Neutrophil (primary cell): ENCODE measurements around the gene CDKL4.
"Not testable (repeated sequence)": the region's sequence is repeated elsewhere in the genome, so short reads cannot be mapped to it uniquely, and the experiment has no call there.

ENCODE experiments used
- H3K27ac ChIP-seq: fragments of 200-600 bp; sonication (generic); 2 replicates; pipeline ENCODE4 v1.5.1; 2016; ENCODE audit warnings: mild to moderate bottlenecking, moderate library complexity
- H3K27me3 ChIP-seq: fragments of 200-600 bp; sonication (generic); 2 replicates; pipeline ENCODE4 v1.6.0; 2016; ENCODE audit warnings: mild to moderate bottlenecking
- H3K36me3 ChIP-seq: fragments of 200-600 bp; sonication (generic); 2 replicates; pipeline ENCODE4 v1.5.1; 2017
- H3K4me1 ChIP-seq, 2 experiments: fragments of 200-600 bp in 1 of 2; sonication (generic) in 1 of 2; 1 replicate in 1 of 2; 2 replicates in 1 of 2; pipeline versions ENCODE4 v1.5.1 to v1.6.1; 2013 to 2016; ENCODE audit warnings: low read depth in 1 of 2, low read length in 1 of 2, mild to moderate bottlenecking in 1 of 2, moderate library complexity in 1 of 2; ENCODE audit not compliant: control insufficient read depth in 1 of 2, insufficient read depth in 1 of 2
- H3K4me3 ChIP-seq, 2 experiments: fragments of 200-600 bp in 1 of 2; sonication (generic) in 1 of 2; 1 replicate in 1 of 2; 2 replicates in 1 of 2; pipeline ENCODE4 v1.5.1; 2013 to 2016; ENCODE audit warnings: low read depth in 1 of 2, low read length in 1 of 2, mild to moderate bottlenecking in 1 of 2, moderate library complexity in 1 of 2
- H3K9me3 ChIP-seq: fragments of 200-600 bp; sonication (generic); 2 replicates; pipeline ENCODE4 v1.5.1; 2016
- TF ChIP-seq, protein P1 (sequence below): fragments of 200-600 bp; sonication (generic); IDR thresholded peaks from 2 replicates; pipeline ENCODE4 v1.5.1; 2016; ENCODE audit warnings: antibody characterized with exemption

Gene CDKL4

DNA sequence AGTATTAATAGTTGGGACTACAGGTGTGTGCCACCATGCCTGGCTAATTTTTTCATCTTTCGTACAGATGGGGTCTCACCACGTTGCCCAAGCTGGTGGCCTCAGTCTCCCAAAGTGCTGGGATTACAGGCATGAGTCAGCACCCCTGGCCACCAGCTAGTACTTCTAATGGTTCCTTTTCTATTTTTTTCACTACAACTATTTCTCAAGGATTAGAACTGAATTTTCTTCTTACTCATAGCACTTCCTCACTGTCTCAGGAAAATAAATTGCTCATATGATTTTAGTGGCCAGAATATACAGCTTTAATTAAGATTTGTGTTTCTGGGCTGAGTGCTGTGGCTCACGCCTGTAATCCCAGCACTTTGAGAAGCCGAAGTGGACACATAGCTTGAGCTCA lies 79.7 kb downstream of the CDKL4 start:
- H3K36me3 ChIP-seq: no peaks in the 10 kb centered on the region
- H3K27ac ChIP-seq: no peak overlapping the region
- TF ChIP-seq, protein P1, sequence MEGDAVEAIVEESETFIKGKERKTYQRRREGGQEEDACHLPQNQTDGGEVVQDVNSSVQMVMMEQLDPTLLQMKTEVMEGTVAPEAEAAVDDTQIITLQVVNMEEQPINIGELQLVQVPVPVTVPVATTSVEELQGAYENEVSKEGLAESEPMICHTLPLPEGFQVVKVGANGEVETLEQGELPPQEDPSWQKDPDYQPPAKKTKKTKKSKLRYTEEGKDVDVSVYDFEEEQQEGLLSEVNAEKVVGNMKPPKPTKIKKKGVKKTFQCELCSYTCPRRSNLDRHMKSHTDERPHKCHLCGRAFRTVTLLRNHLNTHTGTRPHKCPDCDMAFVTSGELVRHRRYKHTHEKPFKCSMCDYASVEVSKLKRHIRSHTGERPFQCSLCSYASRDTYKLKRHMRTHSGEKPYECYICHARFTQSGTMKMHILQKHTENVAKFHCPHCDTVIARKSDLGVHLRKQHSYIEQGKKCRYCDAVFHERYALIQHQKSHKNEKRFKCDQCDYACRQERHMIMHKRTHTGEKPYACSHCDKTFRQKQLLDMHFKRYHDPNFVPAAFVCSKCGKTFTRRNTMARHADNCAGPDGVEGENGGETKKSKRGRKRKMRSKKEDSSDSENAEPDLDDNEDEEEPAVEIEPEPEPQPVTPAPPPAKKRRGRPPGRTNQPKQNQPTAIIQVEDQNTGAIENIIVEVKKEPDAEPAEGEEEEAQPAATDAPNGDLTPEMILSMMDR: no peak
- no peak overlapping the region for H3K4me3 ChIP-seq
- H3K4me1 ChIP-seq: no peaks in the 10 kb centered on the region
- H3K9me3 ChIP-seq: no peaks in the 10 kb centered on the region
- H3K27me3 ChIP-seq: no peaks in the 10 kb centered on the region

DNA sequence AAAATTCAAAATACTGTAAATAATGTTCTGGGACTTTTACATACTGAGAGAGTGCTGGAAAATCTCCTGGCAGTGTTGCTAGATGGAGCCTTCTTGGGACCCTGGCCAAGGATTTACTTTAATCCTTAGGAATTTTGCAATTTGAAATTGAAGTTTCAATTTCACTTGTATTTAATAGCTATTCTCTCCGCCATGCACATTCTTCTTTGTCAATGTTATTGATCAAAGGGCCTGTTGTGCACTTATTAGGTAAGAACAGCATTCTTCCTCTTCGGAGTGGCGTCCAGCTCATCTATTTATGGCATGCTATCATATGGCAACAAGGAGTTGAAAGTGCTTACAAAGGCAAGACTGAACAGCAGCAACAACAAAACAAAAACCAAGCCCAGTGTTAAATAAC lies 82.8 kb downstream of the CDKL4 start:
- no peak overlapping the region for H3K4me3 ChIP-seq
- no peaks in the 10 kb centered on the region for H3K4me1 ChIP-seq
- TF ChIP-seq, protein P1: no peak
- no peak overlapping the region for H3K27ac ChIP-seq
- no peaks in the 10 kb centered on the region for H3K36me3 ChIP-seq
- H3K27me3 ChIP-seq: no peaks in the 10 kb centered on the region
- H3K9me3 ChIP-seq: no peaks in the 10 kb centered on the region

DNA sequence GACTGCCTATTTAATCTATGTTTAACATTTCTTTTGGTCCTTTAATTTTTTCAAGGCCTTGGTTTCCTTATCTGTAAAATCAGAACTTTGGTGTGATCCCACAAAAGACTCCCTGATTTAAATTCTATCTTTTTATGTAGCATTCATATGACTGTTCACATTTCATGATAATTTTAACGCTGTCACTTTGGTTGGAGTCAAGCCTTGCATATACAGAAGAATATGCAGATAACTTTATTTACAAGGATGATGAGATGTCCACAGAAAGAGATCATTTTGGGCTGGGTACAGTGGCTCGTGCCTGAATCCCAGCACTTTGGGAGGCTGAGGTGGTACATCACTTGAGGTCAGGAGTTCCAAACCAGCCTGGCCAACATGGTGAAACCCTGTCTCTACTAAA lies 84.5 kb downstream of the CDKL4 start:
- no peak overlapping the region for H3K4me3 ChIP-seq
- TF ChIP-seq, protein P1: no peak
- no peak overlapping the region for H3K27ac ChIP-seq
- no peaks in the 10 kb centered on the region for H3K4me1 ChIP-seq
- no peaks in the 10 kb centered on the region for H3K36me3 ChIP-seq
- H3K27me3 ChIP-seq: no peaks in the 10 kb centered on the region
- H3K9me3 ChIP-seq: no peaks in the 10 kb centered on the region

DNA sequence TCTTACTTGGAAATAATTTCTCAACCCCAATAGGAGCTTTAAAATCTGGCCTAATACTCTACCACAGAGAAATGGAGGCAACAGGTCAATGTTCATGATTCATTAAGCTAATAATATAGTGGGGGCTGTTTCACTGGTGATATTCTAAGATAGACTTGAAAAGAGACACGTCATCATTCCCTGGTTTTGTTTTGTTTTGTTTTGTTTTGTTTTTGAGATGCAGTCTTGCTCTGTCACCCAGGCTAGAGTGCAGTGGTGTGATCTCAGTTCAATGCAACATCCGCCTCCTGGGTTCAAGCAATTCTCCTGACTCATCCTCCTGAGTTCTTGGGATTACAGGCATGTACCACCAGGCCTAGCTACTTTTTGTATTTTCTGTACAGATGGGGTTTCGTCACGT lies 85.4 kb downstream of the CDKL4 start:
- H3K27ac ChIP-seq: no peak overlapping the region
- H3K36me3 ChIP-seq: no peaks in the 10 kb centered on the region
- H3K4me3 ChIP-seq: no peak overlapping the region
- H3K27me3 ChIP-seq: no peaks in the 10 kb centered on the region
- no peaks in the 10 kb centered on the region for H3K4me1 ChIP-seq
- TF ChIP-seq, protein P1: no peak
- H3K9me3 ChIP-seq: no peaks in the 10 kb centered on the region

DNA sequence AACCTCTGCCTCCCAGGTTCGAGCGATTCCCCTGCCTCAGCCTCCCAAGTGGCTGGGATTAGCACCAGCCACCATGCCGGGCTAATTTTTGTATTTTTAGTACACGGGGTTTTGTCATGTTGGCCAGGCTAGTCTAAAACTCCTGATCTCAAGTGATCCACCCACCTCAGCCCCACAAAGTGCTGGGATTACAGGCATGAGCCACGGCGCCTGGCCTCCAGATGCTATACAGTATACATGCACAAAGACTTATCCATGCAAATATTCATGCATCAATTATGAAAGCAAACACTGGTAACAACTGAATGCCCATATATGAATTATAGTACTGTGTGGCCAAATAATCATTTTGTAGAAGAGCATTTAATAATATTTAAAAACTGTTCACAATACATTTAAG lies 86.9 kb downstream of the CDKL4 start:
- no peaks in the 10 kb centered on the region for H3K36me3 ChIP-seq
- H3K4me3 ChIP-seq: no peak overlapping the region
- H3K4me1 ChIP-seq: no peaks in the 10 kb centered on the region
- H3K27ac ChIP-seq: no peak overlapping the region
- H3K9me3 ChIP-seq: no peaks in the 10 kb centered on the region
- H3K27me3 ChIP-seq: no peaks in the 10 kb centered on the region
- TF ChIP-seq, protein P1: no peak

DNA sequence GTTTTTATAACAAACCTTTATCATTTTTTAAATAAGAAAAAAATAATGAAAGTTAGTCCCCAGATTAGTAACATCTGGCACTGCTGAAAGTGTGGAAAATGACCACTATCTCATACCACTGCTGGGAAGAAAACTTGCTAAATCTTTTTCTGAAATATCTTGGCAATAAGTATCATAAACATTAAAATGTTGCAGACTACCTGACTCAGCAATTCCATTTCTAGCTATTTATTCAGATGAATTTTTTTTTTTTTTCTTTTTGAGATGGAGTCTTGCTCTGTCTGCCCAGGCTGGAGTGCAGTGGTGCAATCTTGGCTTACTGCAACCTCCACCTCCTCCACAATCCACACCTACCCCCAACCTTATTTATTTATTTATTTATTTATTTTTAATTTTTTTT lies 87.7 kb downstream of the CDKL4 start:
- TF ChIP-seq, protein P1: no peak
- Histone ChIP-seq H3K27me3 (no peaks in the 10 kb centered on the region), H3K27ac (no peak overlapping the region), H3K36me3 (no peaks in the 10 kb centered on the region), H3K4me3 (no peak overlapping the region), H3K4me1 (no peaks in the 10 kb centered on the region), H3K9me3 (no peaks in the 10 kb centered on the region)

DNA sequence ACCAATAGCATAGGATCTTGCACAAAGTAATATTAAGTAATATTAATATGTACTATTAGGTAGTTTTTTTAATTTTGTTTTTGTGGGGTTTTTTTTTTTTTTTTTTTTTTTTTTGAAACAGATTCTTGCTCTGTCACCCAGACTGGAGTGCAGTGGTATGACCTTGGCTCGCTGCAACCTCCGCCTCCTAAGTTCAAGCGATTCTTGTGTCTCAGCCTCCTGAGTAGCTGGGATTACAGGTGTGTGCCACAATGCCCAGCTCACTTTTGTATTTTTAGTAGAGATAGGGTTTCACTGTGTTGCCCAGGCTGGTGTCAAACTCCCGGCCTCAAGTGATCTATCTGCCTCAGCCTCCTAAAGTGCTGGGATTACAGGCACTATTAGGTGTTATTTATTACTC lies 88.2 kb downstream of the CDKL4 start:
- not testable (repeated sequence) for H3K36me3 ChIP-seq, H3K27me3 ChIP-seq, H3K27ac ChIP-seq, H3K4me1 ChIP-seq, H3K9me3 ChIP-seq, H3K4me3 ChIP-seq
